HL-60 (cell line): ENCODE measurements around the gene TMEM184A.
A peak's percentile ranks its signal among the peaks of the same experiment; 100 is the strongest.

ENCODE experiments used
- DNase-seq, 2 experiments: peaks; one replicate each; pipeline ENCODE4 v3.0.0-alpha.2; 2010 to 2020; ENCODE audit warnings: low read depth in 1 of 2, low spot score in 1 of 2
- H3K27ac ChIP-seq: fragments of 250-450 bp; sonication (Bioruptor Pico); replicated peaks from 2 replicates; pipeline ENCODE4 v1.5.1; 2020; ENCODE audit warnings: mild to moderate bottlenecking, moderate library complexity
- H3K27me3 ChIP-seq: fragments of 250-450 bp; sonication (Bioruptor Pico); 2 replicates; pipeline ENCODE4 v1.5.1; 2021; ENCODE audit warnings: mild to moderate bottlenecking, moderate library complexity; ENCODE audit not compliant: insufficient read depth, poor library complexity, severe bottlenecking
- H3K4me3 ChIP-seq: replicated peaks from 2 replicates; pipeline ENCODE4 v1.5.1; 2011; ENCODE audit warnings: mild to moderate bottlenecking, control low read depth, low read length; ENCODE audit not compliant: insufficient read depth
- GABPA ChIP-seq: IDR thresholded peaks from 2 replicates; pipeline ENCODE4 v1.6.1; 2012; ENCODE audit warnings: low read depth
- POLR2AphosphoS5 ChIP-seq: IDR thresholded peaks from 2 replicates; pipeline ENCODE4 v1.6.1; 2012; ENCODE audit warnings: low read depth
- SPI1 ChIP-seq: IDR thresholded peaks from 2 replicates; pipeline ENCODE4 v1.6.1; 2012; ENCODE audit warnings: low read depth, mild to moderate bottlenecking, borderline replicate concordance
- TF ChIP-seq, protein P1 (sequence below): IDR thresholded peaks from 2 replicates; pipeline ENCODE4 v1.6.1; 2012; ENCODE audit warnings: low read depth; ENCODE audit not compliant: insufficient replicate concordance
- TF ChIP-seq, protein P2 (sequence below): IDR thresholded peaks from one replicate; pipeline ENCODE4 v1.5.1; 2011; ENCODE audit warnings: low read length, control low read depth, inconsistent platforms; ENCODE audit not compliant: insufficient read depth

The TMEM184A gene

DNA sequence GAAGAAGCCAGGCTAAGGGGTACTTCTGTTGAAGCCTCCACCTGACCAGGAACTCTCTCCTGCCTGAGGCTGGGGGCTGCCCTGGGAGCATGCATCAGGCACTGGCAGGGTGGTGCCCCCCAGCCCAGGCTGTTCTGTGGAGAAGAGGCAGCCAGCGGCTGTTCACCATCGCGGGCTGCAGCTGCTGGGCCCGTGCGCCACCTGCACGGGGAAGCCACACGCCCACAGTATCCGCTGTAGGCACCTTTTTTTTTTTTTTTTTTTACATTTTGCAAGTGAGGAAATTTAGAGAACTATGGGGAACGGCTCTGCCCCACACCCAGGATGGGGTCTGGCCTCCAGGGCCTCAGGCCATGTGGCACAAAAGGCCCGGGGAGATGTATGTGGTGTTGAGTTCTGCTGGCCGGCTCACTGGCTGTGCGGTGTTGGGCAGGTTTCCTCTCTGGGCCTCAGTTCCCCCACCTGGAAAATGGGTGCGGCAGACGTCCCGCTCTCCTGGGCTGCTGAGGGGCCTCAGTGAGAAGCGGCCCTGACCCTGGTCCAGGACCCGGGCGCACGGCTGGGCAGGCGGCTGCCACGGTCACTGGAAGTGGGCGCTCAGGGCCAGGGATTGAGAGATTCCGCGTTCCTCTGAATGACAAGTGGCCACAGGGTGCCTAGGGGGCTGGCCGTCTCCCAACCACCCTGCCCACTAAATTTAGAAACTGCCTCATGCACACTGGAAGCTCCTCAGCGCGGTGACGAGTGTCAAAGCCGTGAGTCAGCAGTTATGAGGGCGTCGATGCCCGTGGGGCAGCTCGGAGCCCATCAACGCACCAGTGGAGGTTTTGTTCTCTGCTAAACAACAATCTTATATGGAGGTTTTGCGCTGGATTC, 43.0 kb downstream of the TMEM184A start:
- peak overlapping the region; percentile 97 for H3K27ac ChIP-seq

GRCh38 chr7:1511444-1512422, 44.3 kb downstream of the TMEM184A start:
- peak overlapping the region; percentile 97 for H3K27ac ChIP-seq
- H3K4me3 ChIP-seq = no peak overlapping the region
- no peaks in the 10 kb centered on the region for H3K27me3 ChIP-seq
- DNase-seq = peak in 1 of 2 experiments; percentile 41
- TF ChIP-seq, protein P1, sequence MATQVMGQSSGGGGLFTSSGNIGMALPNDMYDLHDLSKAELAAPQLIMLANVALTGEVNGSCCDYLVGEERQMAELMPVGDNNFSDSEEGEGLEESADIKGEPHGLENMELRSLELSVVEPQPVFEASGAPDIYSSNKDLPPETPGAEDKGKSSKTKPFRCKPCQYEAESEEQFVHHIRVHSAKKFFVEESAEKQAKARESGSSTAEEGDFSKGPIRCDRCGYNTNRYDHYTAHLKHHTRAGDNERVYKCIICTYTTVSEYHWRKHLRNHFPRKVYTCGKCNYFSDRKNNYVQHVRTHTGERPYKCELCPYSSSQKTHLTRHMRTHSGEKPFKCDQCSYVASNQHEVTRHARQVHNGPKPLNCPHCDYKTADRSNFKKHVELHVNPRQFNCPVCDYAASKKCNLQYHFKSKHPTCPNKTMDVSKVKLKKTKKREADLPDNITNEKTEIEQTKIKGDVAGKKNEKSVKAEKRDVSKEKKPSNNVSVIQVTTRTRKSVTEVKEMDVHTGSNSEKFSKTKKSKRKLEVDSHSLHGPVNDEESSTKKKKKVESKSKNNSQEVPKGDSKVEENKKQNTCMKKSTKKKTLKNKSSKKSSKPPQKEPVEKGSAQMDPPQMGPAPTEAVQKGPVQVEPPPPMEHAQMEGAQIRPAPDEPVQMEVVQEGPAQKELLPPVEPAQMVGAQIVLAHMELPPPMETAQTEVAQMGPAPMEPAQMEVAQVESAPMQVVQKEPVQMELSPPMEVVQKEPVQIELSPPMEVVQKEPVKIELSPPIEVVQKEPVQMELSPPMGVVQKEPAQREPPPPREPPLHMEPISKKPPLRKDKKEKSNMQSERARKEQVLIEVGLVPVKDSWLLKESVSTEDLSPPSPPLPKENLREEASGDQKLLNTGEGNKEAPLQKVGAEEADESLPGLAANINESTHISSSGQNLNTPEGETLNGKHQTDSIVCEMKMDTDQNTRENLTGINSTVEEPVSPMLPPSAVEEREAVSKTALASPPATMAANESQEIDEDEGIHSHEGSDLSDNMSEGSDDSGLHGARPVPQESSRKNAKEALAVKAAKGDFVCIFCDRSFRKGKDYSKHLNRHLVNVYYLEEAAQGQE = no peak
- TF ChIP-seq SPI1 = no peak
- TF ChIP-seq GABPA = no peak
- no peak for TF ChIP-seq POLR2AphosphoS5
- TF ChIP-seq, protein P2, sequence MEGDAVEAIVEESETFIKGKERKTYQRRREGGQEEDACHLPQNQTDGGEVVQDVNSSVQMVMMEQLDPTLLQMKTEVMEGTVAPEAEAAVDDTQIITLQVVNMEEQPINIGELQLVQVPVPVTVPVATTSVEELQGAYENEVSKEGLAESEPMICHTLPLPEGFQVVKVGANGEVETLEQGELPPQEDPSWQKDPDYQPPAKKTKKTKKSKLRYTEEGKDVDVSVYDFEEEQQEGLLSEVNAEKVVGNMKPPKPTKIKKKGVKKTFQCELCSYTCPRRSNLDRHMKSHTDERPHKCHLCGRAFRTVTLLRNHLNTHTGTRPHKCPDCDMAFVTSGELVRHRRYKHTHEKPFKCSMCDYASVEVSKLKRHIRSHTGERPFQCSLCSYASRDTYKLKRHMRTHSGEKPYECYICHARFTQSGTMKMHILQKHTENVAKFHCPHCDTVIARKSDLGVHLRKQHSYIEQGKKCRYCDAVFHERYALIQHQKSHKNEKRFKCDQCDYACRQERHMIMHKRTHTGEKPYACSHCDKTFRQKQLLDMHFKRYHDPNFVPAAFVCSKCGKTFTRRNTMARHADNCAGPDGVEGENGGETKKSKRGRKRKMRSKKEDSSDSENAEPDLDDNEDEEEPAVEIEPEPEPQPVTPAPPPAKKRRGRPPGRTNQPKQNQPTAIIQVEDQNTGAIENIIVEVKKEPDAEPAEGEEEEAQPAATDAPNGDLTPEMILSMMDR = no peak

More for the DNA sequence above, 43.0 kb downstream of the TMEM184A start:
- TF ChIP-seq, protein P1 = peak; percentile 58
- no peak; the same call in 1 of the 2 replicates for TF ChIP-seq SPI1
- TF ChIP-seq, protein P2 = no peak
- peak; percentile 38; the same call in 1 of the 2 replicates for TF ChIP-seq GABPA
- TF ChIP-seq POLR2AphosphoS5 = peak; percentile 90
- peak; percentile 82 to 92 for DNase-seq
- Histone ChIP-seq H3K27me3 (no peaks in the 10 kb centered on the region), H3K4me3 (no peak overlapping the region)

- no peak overlapping the region for H3K4me3 ChIP-seq
- peak overlapping the region; percentile 97 for H3K27ac ChIP-seq
- DNase-seq = peak; percentile 74 to 91
- TF ChIP-seq GABPA (peak; percentile 57; the same call in 1 of the 2 replicates), SPI1 (peak; percentile 48; the same call in 1 of the 2 replicates), POLR2AphosphoS5 (peak; percentile 99)
- TF ChIP-seq, protein P1 = no peak
- TF ChIP-seq, protein P2 = no peak
- H3K27me3 ChIP-seq = no peaks in the 10 kb centered on the region
Observed at GRCh38 chr7:1510780-1511154, 45.2 kb downstream of the TMEM184A start.
